DOHH2 (cell line): ENCODE measurements around the gene RMC1.
A peak's percentile ranks its signal among the peaks of the same experiment; 100 is the strongest.

Source experiments
- H3F3A ChIP-seq: fragments of 200-600 bp; sonication (generic), shearing (Covaris generic); 2 replicates; pipeline ENCODE4 v1.6.0; 2016; ENCODE audit warnings: antibody characterized with exemption, mild to moderate bottlenecking; ENCODE audit not compliant: control insufficient read depth, insufficient read depth
- H3K27ac ChIP-seq: fragments of 200-600 bp; sonication (generic); 2 replicates; pipeline ENCODE4 v1.5.1; 2014; ENCODE audit warnings: low read depth, mild to moderate bottlenecking, low read length, moderate library complexity
- H3K27me3 ChIP-seq: fragments of 200-600 bp; sonication (generic); 2 replicates; pipeline ENCODE4 v1.6.1; 2014; ENCODE audit warnings: mild to moderate bottlenecking, low read length, mixed read lengths; ENCODE audit not compliant: control insufficient read depth
- H3K36me3 ChIP-seq: fragments of 200-600 bp; sonication (generic); 2 replicates; pipeline ENCODE4 v1.6.1; 2014; ENCODE audit warnings: mild to moderate bottlenecking, low read length, moderate library complexity, mixed read lengths; ENCODE audit not compliant: control insufficient read depth
- H3K4me1 ChIP-seq: fragments of 200-600 bp; sonication (generic); 2 replicates; pipeline ENCODE4 v1.6.1; 2014; ENCODE audit warnings: mild to moderate bottlenecking, low read length, mixed read lengths; ENCODE audit not compliant: control insufficient read depth
- H3K4me2 ChIP-seq: fragments of 200-600 bp; sonication (generic); 2 replicates; pipeline ENCODE4 v1.6.0; 2014; ENCODE audit warnings: mild to moderate bottlenecking, low read length, moderate library complexity
- H3K4me3 ChIP-seq: fragments of 200-600 bp; sonication (generic); 2 replicates; pipeline ENCODE4 v1.5.1; 2014; ENCODE audit warnings: mild to moderate bottlenecking, low read length, mixed read lengths
- H3K79me2 ChIP-seq: fragments of 200-600 bp; sonication (generic); 2 replicates; pipeline ENCODE4 v1.6.1; 2014; ENCODE audit warnings: mild to moderate bottlenecking, low read length, mixed read lengths; ENCODE audit not compliant: control insufficient read depth
- H3K9me2 ChIP-seq: fragments of 200-600 bp; sonication (generic); replicated peaks from 2 replicates; pipeline ENCODE4 v1.6.1; 2014; ENCODE audit warnings: mild to moderate bottlenecking, low read length, mixed read lengths; ENCODE audit not compliant: control insufficient read depth
- H3K9me3 ChIP-seq: fragments of 200-600 bp; sonication (generic); 2 replicates; pipeline ENCODE4 v1.6.1; 2014; ENCODE audit warnings: antibody characterized with exemption, low read length, mixed read lengths; ENCODE audit not compliant: control insufficient read depth, insufficient read depth
- H4K20me1 ChIP-seq: fragments of 200-600 bp; sonication (generic); 2 replicates; pipeline ENCODE4 v1.6.0; 2014; ENCODE audit warnings: low read depth, mild to moderate bottlenecking, antibody characterized with exemption, low read length, moderate library complexity; ENCODE audit not compliant: control insufficient read depth, insufficient read depth
- EZH2phosphoT487 ChIP-seq: fragments of 200-600 bp; sonication (generic); IDR thresholded peaks from 2 replicates; pipeline ENCODE4 v1.6.1; 2017; ENCODE audit warnings: borderline replicate concordance, mild to moderate bottlenecking, antibody characterized with exemption, low read length, moderate library complexity, mixed read lengths
- TF ChIP-seq, protein P1 (sequence below): fragments of 200-600 bp; sonication (generic); IDR thresholded peaks from one replicate; pipeline ENCODE4 v1.5.1; 2014; ENCODE audit warnings: antibody characterized with exemption, mild to moderate bottlenecking, low read depth, low read length; ENCODE audit not compliant: poor library complexity, severe bottlenecking

RMC1 gene

DNA sequence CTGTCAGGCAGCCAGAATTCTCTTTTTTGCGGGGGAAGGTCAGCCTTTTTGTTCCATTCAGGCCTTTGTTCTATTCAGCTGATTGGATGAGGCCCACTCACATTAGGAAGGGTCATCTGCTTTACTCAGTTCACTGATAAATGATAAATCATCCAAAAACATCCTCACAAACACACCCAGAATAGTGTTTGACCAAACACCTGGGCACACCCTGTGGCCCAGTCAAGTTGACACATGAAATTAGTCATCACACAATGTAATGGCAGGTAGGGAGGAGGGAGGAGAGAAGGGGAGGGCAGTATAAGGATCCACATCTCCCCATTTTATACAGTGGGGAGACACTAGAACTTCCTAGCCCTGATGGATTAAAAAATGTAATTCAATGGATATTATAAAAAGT is 8.3 kb upstream of the RMC1 start:
- peaks cover 50% of the 10 kb centered on the region for H3K4me1 ChIP-seq
- H3K79me2 ChIP-seq = no peaks in the 10 kb centered on the region
- no peak overlapping the region for H3K27ac ChIP-seq
- H4K20me1 ChIP-seq = no peaks in the 10 kb centered on the region
- H3K36me3 ChIP-seq = 0 out of 2 replicates have a peak, but pooled peaks cover 2% of the 10 kb centered on the region
- TF ChIP-seq EZH2phosphoT487 = no peak
- TF ChIP-seq, protein P1, sequence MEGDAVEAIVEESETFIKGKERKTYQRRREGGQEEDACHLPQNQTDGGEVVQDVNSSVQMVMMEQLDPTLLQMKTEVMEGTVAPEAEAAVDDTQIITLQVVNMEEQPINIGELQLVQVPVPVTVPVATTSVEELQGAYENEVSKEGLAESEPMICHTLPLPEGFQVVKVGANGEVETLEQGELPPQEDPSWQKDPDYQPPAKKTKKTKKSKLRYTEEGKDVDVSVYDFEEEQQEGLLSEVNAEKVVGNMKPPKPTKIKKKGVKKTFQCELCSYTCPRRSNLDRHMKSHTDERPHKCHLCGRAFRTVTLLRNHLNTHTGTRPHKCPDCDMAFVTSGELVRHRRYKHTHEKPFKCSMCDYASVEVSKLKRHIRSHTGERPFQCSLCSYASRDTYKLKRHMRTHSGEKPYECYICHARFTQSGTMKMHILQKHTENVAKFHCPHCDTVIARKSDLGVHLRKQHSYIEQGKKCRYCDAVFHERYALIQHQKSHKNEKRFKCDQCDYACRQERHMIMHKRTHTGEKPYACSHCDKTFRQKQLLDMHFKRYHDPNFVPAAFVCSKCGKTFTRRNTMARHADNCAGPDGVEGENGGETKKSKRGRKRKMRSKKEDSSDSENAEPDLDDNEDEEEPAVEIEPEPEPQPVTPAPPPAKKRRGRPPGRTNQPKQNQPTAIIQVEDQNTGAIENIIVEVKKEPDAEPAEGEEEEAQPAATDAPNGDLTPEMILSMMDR = no peak
- H3K4me2 ChIP-seq = no peak overlapping the region
- H3K4me3 ChIP-seq = no peak overlapping the region
- H3K9me3 ChIP-seq = peaks cover 7% of the 10 kb centered on the region; the same call in 1 of the 2 replicates
- no peaks in the 10 kb centered on the region for H3K9me2 ChIP-seq
- H3F3A ChIP-seq = peaks cover 10% of the 10 kb centered on the region
- H3K27me3 ChIP-seq = no peaks in the 10 kb centered on the region

GRCh38 chr18:23495723-23496440 is 7.4 kb upstream of the RMC1 start:
- no peaks in the 10 kb centered on the region for H3K27me3 ChIP-seq
- TF ChIP-seq EZH2phosphoT487 = no peak
- TF ChIP-seq, protein P1 = no peak
- peaks cover 51% of the 10 kb centered on the region for H3K4me1 ChIP-seq
- H3K9me2 ChIP-seq = no peaks in the 10 kb centered on the region
- H3K9me3 ChIP-seq = no peaks in the 10 kb centered on the region
- no peaks in the 10 kb centered on the region for H3K36me3 ChIP-seq
- no peaks in the 10 kb centered on the region for H3K79me2 ChIP-seq
- no peak overlapping the region for H3K27ac ChIP-seq
- H3K4me3 ChIP-seq = peak overlapping the region; percentile 29
- H3K4me2 ChIP-seq = peak overlapping the region; percentile 50
- H3F3A ChIP-seq = peaks cover 12% of the 10 kb centered on the region
- no peaks in the 10 kb centered on the region for H4K20me1 ChIP-seq

DNA sequence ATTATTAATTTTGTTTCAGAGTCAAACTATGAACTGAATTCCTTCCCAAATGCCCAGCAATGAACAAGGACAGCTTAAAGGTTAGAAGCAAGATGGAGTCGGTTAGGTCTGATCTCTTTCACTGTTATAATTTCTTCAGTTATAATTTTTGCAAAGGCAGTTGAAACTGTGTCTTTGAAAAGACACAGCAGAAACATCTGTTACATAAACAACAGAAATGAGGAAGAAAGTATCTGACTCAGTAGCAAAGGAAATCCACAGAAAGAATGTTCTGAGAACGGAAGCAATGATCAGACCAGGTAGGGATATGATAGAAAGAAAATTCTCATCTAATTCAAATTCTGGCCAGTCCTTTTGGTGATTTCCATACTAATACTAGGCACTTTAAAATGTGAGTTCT is 5.2 kb upstream of the RMC1 start:
- Histone ChIP-seq H3K9me2 (no peaks in the 10 kb centered on the region), H3K9me3 (no peaks in the 10 kb centered on the region), H3K27me3 (no peaks in the 10 kb centered on the region), H3K27ac (peak overlapping the region; percentile 79), H3K4me2 (peak overlapping the region; percentile 96), H3F3A (peaks cover 12% of the 10 kb centered on the region), H3K4me1 (peaks cover 62% of the 10 kb centered on the region), H3K4me3 (peak overlapping the region; percentile 72), H3K79me2 (no peaks in the 10 kb centered on the region), H4K20me1 (no peaks in the 10 kb centered on the region), H3K36me3 (no peaks in the 10 kb centered on the region)
- no peak for TF ChIP-seq EZH2phosphoT487
- TF ChIP-seq, protein P1 = no peak
